ENCODE results near the gene FNIP1.

DNA sequence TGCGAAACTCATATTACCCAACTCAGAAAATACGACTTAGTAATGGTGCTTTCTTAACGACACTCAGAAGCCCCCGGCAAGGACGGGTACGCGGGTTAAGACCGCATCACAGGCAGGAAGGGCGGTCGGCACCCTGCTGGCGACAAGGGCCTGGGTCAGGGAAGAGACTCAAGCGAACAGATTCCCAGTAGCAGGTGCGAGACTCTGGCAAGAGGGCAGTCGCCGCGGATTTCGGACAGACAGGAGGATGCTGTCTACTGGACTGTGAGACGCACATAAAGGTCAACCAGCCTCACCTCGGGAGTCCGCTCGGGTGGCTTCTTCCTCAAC, 162.2 kb downstream of the FNIP1 start:
- TF ChIP-seq, protein P1, sequence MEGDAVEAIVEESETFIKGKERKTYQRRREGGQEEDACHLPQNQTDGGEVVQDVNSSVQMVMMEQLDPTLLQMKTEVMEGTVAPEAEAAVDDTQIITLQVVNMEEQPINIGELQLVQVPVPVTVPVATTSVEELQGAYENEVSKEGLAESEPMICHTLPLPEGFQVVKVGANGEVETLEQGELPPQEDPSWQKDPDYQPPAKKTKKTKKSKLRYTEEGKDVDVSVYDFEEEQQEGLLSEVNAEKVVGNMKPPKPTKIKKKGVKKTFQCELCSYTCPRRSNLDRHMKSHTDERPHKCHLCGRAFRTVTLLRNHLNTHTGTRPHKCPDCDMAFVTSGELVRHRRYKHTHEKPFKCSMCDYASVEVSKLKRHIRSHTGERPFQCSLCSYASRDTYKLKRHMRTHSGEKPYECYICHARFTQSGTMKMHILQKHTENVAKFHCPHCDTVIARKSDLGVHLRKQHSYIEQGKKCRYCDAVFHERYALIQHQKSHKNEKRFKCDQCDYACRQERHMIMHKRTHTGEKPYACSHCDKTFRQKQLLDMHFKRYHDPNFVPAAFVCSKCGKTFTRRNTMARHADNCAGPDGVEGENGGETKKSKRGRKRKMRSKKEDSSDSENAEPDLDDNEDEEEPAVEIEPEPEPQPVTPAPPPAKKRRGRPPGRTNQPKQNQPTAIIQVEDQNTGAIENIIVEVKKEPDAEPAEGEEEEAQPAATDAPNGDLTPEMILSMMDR (conservative IDR thresholded peaks at IDR 0.05): peak; percentile 19; the same call in 1 of the 2 replicates
- TF ChIP-seq ZFX (IDR thresholded peaks at IDR 0.05): no peak

Data from C4-2B (cell line).